Prostate gland (tissue), 2 donors: ENCODE results near the gene ANGPTL4.
A peak's percentile ranks its signal among the peaks of the same experiment; 100 is the strongest.

Experiments
- CTCF ChIP-seq, 4 experiments: fragments of 200-600 bp in 2 of 4; fragments of 450-650 bp in 2 of 4; sonication (generic) in 2 of 4; IDR thresholded peaks; 1 replicate in 3 of 4; 2 replicates in 1 of 4; pipeline ENCODE4 v1.5.1; 2016 to 2019; ENCODE audit warnings: antibody characterized with exemption in 4 of 4, mild to moderate bottlenecking in 2 of 4, moderate library complexity in 2 of 4
- POLR2A ChIP-seq: fragments of 450-650 bp; IDR thresholded peaks from one replicate; pipeline ENCODE4 v1.6.1; 2016; ENCODE audit warnings: antibody characterized with exemption, mild to moderate bottlenecking
- POLR2AphosphoS5 ChIP-seq: sonication (generic); formaldehyde crosslinking; IDR thresholded peaks from one replicate; pipeline ENCODE4 v1.6.1; 2017; ENCODE audit warnings: antibody characterized with exemption

- TF ChIP-seq CTCF (IDR thresholded peaks at IDR 0.05) (no peak), POLR2AphosphoS5 (peak; percentile 11), POLR2A (no peak)
Measured at GRCh38 chr19:8392017-8392591, 28.1 kb downstream of the ANGPTL4 start.
